ENCODE results near the gene ARFGAP1.

Gene ARFGAP1

DNA sequence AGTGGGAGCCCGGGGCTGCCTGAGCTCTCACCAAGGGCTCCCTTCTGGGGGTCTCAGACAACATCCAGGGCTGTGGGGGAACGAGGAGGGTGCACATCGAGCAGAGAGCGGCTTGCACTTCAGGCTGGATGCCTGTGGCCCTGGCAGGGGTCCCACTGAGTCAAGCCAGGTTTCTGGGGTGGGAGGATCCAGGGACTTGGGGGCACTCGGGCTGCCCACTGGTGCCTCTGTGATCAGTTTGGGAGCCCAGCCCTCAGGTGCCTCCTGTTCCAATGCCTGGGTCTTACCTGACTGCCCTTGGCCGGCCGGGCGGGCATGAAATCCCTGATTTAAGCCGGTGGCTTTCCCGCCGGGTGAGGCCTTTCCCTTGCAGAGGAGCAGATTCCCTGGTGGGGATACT lies 20.8 kb downstream of the ARFGAP1 start:
- Histone ChIP-seq H3K9me3 (no peaks in the 10 kb centered on the region), H3K4me3 (no peak overlapping the region), H3K36me3 (peaks cover 23% of the 10 kb centered on the region), H3K4me2 (peak overlapping the region; percentile 28), H3K9ac (no peak overlapping the region), H4K20me1 (peaks cover 53% of the 10 kb centered on the region), H3K27me3 (peaks cover 34% of the 10 kb centered on the region), H3K27ac (peak overlapping the region; percentile 18; the same call in 1 of the 2 replicates), H3K4me1 (peaks cover 81% of the 10 kb centered on the region)
- no peak for TF ChIP-seq Cebpa-rat (IDR thresholded peaks at IDR 0.05)

DNA sequence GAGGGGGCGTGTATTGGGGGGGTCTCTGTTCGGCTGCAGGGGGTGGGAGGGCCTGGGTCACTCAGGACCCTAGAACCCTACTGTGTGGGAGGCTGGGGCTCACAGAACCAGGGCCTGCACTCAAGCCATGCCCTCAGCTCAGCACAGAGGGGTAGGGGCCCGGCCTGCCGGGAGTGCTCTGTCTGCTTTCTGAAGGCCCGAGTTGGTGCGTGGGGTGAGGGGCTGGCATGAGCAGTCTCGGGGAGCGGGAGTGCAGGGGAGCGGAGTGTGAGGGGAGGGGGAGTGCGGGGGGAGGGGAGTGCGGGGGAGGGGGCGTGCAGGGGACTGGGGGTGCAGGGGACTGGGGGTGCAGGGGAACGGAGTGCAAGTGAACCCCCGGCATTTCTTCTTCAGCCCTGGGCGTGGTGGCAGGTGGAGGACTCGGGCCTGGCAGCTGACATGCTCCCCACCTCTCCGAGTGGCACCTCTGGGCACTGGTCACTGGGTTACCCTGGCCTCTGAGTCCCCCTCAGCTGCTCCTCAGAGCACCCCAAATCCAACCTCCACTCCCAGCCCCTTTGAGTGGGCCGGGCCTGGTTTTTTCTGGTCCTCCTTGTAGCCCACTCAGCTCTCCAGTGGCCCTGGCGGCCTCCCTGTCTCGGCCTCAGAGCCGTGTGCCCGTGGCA lies 21.4 kb downstream of the ARFGAP1 start:
- Histone ChIP-seq H4K20me1 (peaks cover 47% of the 10 kb centered on the region), H3K36me3 (peaks cover 17% of the 10 kb centered on the region), H3K27me3 (peaks cover 34% of the 10 kb centered on the region), H3K9ac (no peak overlapping the region), H3K27ac (no peak overlapping the region), H3K9me3 (no peaks in the 10 kb centered on the region), H3K4me3 (no peak overlapping the region), H3K4me2 (no peak overlapping the region), H3K4me1 (peaks cover 75% of the 10 kb centered on the region)
- no peak for TF ChIP-seq Cebpa-rat (IDR thresholded peaks at IDR 0.05)

DNA sequence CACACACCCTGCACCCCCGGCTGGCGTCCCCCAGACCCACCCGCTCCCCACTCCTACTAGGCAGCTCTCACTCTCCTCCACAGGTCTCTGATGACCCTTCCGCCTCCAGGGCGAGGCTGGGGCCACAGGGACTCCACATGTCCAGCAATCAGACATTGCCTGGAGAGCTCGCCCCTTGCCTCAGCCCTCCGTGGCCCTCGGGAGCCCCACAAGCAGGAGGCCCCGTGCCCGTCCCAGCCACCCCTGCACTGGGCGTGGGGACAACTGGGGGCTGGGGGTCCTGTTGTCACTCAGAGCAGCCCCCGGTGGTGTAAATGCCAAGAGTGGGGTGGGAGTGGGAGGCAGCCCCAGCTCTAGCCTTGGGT lies 21.9 kb downstream of the ARFGAP1 start:
- Histone ChIP-seq H3K9ac (no peak overlapping the region), H3K4me3 (no peak overlapping the region), H3K36me3 (peaks cover 12% of the 10 kb centered on the region), H3K4me2 (no peak overlapping the region), H4K20me1 (peaks cover 42% of the 10 kb centered on the region), H3K27ac (no peak overlapping the region), H3K9me3 (no peaks in the 10 kb centered on the region), H3K27me3 (peaks cover 34% of the 10 kb centered on the region), H3K4me1 (peaks cover 70% of the 10 kb centered on the region)
- TF ChIP-seq Cebpa-rat (IDR thresholded peaks at IDR 0.05) = no peak

DNA sequence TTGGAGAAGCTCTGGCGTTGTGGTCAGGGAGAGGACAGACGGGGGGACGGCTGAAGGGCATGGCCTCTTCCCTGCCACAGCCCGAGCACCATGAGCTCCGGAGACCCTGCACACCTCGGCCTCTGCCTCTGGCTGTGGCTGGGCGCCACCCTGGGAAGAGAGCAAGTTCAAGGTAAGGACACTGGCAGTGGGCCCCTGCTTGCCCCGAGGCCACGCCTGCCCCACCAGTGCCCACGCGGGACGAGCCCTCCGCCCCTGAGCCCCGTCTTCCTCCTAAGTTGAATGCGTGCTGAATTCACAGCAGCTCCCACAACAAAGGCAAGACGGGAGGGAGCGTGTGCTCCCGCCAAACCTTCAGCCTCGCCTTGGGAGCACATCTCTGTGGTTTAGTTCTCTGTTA lies 22.4 kb downstream of the ARFGAP1 start:
- TF ChIP-seq Cebpa-rat (IDR thresholded peaks at IDR 0.05) = no peak
- H3K27me3 ChIP-seq = peaks cover 34% of the 10 kb centered on the region
- H3K4me1 ChIP-seq = peaks cover 65% of the 10 kb centered on the region
- H3K4me3 ChIP-seq = no peak overlapping the region
- peak overlapping the region; percentile 53; the same call in 1 of the 2 replicates for H3K4me2 ChIP-seq
- no peak overlapping the region for H3K9ac ChIP-seq
- peaks cover 37% of the 10 kb centered on the region for H4K20me1 ChIP-seq
- H3K36me3 ChIP-seq = peaks cover 7% of the 10 kb centered on the region; the same call in 1 of the 2 replicates
- no peak overlapping the region for H3K27ac ChIP-seq
- no peaks in the 10 kb centered on the region for H3K9me3 ChIP-seq

DNA sequence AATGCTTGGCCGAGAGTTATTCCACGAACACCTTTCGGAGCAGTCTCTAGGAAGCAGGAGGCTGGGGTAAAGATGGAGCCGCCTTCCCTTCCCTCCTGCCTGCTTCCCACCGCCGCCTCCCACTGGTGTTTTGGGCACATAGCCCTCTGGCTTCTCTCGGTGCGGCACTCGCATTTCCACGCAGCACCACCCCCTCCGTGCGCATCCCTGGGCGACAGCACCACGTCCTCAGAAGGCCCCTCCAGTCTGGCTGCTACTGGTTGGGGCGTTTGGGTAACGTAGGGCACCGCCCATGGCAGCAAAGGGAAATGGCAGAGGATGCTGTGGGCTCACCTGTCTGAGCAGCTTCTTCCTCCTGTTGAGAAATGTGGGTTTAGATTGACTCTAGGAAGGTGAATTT lies 22.8 kb downstream of the ARFGAP1 start:
- Histone ChIP-seq H3K4me3 (no peak overlapping the region), H3K9ac (no peak overlapping the region), H3K27ac (no peak overlapping the region), H3K27me3 (peaks cover 34% of the 10 kb centered on the region), H3K4me1 (peaks cover 61% of the 10 kb centered on the region), H3K36me3 (peaks cover 3% of the 10 kb centered on the region; the same call in 1 of the 2 replicates), H3K4me2 (peak overlapping the region; percentile 53), H3K9me3 (no peaks in the 10 kb centered on the region), H4K20me1 (peaks cover 33% of the 10 kb centered on the region)
- no peak for TF ChIP-seq Cebpa-rat (IDR thresholded peaks at IDR 0.05)

DNA sequence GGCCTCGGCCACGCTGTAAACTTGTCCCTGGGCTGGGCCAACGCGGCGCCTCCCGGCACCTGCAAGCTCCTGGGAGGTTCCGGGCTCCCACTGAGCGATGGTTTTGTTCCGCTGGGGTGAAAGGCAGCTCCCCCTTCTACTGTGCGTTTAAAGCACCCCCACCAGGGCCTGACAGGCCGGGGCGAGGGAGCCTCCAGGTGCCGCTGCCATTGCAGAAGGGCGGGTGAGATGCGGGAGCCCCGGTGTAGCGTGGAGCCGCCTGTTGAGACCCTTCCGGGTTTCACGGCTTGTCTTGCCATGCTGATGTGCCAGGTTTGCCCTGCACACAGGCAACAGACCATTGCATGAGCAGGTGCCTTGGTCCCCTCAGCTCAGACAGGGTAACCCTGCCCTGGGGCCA lies 23.2 kb downstream of the ARFGAP1 start:
- Histone ChIP-seq H3K27me3 (peaks cover 34% of the 10 kb centered on the region), H3K4me3 (no peak overlapping the region), H3K9ac (no peak overlapping the region), H4K20me1 (peaks cover 29% of the 10 kb centered on the region), H3K4me1 (peaks cover 57% of the 10 kb centered on the region), H3K4me2 (peak overlapping the region; percentile 53), H3K9me3 (peaks cover under 1% of the 10 kb centered on the region; the same call in 1 of the 2 replicates), H3K36me3 (no peaks in the 10 kb centered on the region), H3K27ac (no peak overlapping the region)
- TF ChIP-seq Cebpa-rat (IDR thresholded peaks at IDR 0.05) = no peak

DNA sequence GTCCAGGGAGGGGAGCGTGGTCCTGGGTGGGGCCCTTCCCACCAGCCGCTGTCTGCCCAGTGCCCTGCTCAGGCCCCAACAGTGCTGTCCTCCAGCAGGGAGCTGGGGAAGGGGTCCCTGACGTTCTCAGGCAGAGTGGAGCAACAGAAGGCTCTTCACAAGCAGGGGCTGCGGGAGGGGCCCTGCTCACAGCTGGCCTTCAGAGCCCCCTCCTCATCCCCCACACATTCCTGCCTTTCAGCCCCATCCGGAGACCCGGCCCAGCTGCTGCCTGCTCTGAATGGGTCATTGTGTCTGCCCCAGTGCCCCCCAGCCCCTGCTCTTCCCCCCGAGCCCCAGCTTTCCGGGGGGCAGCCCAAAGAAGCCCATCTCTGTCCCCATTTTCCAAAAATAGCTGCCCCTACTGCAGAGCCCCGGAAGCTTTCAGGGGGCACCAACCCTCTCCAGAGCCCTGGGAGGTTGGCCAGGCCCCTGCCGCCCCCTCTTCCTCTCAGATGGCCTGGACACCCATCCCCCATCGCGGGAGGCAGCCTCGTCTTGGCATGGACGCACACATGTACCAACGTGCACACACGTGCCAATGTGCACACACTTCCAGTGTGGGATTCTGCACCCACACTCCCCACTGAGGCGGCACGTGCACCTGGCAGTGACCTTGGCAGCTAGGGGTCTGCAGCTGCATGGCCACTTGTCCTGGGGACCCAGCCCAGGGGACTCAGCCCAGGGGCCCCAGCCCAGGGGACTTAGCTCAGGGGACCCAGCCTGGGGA lies 24.1 kb downstream of the ARFGAP1 start:
- Histone ChIP-seq H3K4me3 (no peak overlapping the region), H3K4me1 (peaks cover 48% of the 10 kb centered on the region), H3K9me3 (peaks cover 9% of the 10 kb centered on the region), H3K36me3 (no peaks in the 10 kb centered on the region), H3K27me3 (peaks cover 34% of the 10 kb centered on the region), H4K20me1 (peaks cover 20% of the 10 kb centered on the region), H3K27ac (no peak overlapping the region), H3K9ac (no peak overlapping the region), H3K4me2 (peak overlapping the region; percentile 53)
- TF ChIP-seq Cebpa-rat (IDR thresholded peaks at IDR 0.05) = no peak

DNA sequence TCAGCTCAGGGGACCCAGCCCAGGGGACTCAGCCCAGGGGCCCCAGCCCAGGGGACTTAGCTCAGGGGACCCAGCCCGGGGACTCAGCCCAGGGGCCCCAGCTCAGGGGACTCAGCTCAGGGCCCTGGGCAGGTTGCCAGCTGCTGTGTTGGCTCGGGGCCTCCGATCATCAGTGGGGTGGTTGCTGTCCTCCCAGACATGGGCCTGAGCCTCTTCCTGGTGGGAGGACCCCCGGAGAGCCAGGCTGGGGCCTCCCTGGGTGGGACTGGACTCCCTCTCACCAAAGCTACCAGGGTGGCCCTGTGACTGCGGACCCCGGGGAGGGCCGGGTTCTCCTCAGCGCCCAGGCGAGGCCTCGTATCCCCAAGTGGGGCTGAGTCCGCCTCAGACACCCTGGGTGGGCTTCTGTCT lies 24.8 kb downstream of the ARFGAP1 start:
- Histone ChIP-seq H3K4me2 (peak overlapping the region; percentile 53), H3K27ac (no peak overlapping the region), H3K9ac (no peak overlapping the region), H4K20me1 (peaks cover 14% of the 10 kb centered on the region; the same call in 1 of the 2 replicates), H3K36me3 (no peaks in the 10 kb centered on the region), H3K27me3 (peaks cover 34% of the 10 kb centered on the region), H3K4me3 (no peak overlapping the region), H3K9me3 (peaks cover 16% of the 10 kb centered on the region), H3K4me1 (peaks cover 41% of the 10 kb centered on the region)
- TF ChIP-seq Cebpa-rat (IDR thresholded peaks at IDR 0.05) = no peak

DNA sequence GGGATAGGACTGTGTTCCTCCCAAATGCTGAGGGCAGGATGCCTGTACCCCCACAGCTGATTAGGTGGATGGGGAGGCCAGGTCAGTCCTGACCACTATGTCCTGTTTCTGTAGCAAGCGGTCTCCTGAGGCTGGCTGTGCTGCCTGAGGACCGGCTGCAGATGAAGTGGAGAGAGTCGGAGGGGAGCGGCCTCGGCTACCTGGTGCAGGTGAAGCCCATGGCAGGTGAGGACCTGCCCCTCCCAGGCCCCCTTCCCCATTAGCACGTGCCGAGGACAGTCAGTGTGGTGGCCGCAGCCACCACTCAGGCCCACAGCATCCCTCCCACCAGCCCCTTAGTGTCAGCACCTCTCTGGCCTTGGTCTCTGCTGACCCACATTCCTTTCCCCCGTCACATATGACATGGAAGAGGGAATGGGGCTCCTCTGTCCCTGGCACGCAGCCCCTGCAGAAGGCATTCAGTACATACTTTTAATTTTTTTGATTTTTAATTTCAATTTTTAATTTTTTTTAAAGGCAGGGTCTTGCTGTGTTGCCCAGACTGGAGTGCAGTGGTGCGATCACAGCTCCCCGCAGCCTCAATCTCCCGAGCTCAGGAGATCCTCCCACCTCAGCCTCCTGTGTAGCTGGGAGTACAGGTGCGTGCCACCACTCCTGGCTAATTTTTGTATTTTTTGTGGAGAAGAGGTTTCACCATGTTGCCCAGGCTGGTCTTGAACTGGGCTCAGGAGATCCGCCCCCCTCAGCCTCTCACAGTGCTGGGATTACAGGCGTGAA lies 25.4 kb downstream of the ARFGAP1 start:
- H3K36me3 ChIP-seq = no peaks in the 10 kb centered on the region
- 0 out of 2 replicates have a peak, but pooled peaks cover 13% of the 10 kb centered on the region for H4K20me1 ChIP-seq
- H3K9ac ChIP-seq = no peak overlapping the region
- peaks cover 34% of the 10 kb centered on the region for H3K27me3 ChIP-seq
- H3K9me3 ChIP-seq = peaks cover 16% of the 10 kb centered on the region
- H3K4me3 ChIP-seq = no peak overlapping the region
- TF ChIP-seq Cebpa-rat (IDR thresholded peaks at IDR 0.05) = no peak
- H3K4me2 ChIP-seq = no peak overlapping the region; the same call in 1 of the 2 replicates
- peaks cover 35% of the 10 kb centered on the region for H3K4me1 ChIP-seq
- no peak overlapping the region for H3K27ac ChIP-seq
